Mesenchymal stem cell (in vitro differentiated cells and primary cell): ENCODE data around the gene ALDH7A1.
"Not testable (repeated sequence)": the region's sequence is repeated elsewhere in the genome, so short reads cannot be mapped to it uniquely, and the experiment has no call there.

ENCODE experiments used
- DNase-seq: peaks from one replicate; pipeline ENCODE4 v3.0.0-alpha.2; 2013
- H2AFZ ChIP-seq: one replicate; pipeline ENCODE4 v1.6.1; 2013; ENCODE audit warnings: low read depth, mild to moderate bottlenecking, control low read depth, inconsistent platforms, low read length, moderate library complexity
- H2AK5ac ChIP-seq: 2 replicates; pipeline ENCODE4 v1.6.1; 2013; ENCODE audit warnings: low read length, moderate library complexity, mild to moderate bottlenecking, inconsistent platforms; ENCODE audit not compliant: severe bottlenecking
- H2BK120ac ChIP-seq: one replicate; pipeline ENCODE4 v1.6.1; 2013; ENCODE audit warnings: low read depth, mild to moderate bottlenecking, inconsistent platforms, low read length, moderate library complexity
- H2BK12ac ChIP-seq, 2 experiments: one replicate each; pipeline ENCODE4 v1.6.1; 2013; ENCODE audit warnings: inconsistent platforms in 2 of 2, low read length in 2 of 2, mild to moderate bottlenecking in 2 of 2, moderate library complexity in 2 of 2, control low read depth in 1 of 2
- H2BK15ac ChIP-seq: one replicate; pipeline ENCODE4 v1.6.1; 2013; ENCODE audit warnings: mild to moderate bottlenecking, low read depth, inconsistent platforms; ENCODE audit not compliant: poor library complexity, severe bottlenecking
- H2BK5ac ChIP-seq: 2 replicates; pipeline ENCODE4 v1.6.1; 2013; ENCODE audit warnings: low read depth, mild to moderate bottlenecking, low read length, control low read depth, inconsistent platforms; ENCODE audit not compliant: poor library complexity, severe bottlenecking
- H3K14ac ChIP-seq, 2 experiments: one replicate each; pipeline ENCODE4 v1.6.1; 2013; ENCODE audit warnings: inconsistent platforms in 2 of 2, low read length in 2 of 2, control low read depth in 1 of 2, mild to moderate bottlenecking in 1 of 2, moderate library complexity in 1 of 2
- H3K18ac ChIP-seq, 2 experiments: one replicate each; pipeline ENCODE4 v1.6.1; 2013; ENCODE audit warnings: inconsistent platforms in 2 of 2, low read length in 2 of 2, control low read depth in 1 of 2, low read depth in 1 of 2, mild to moderate bottlenecking in 1 of 2
- H3K23ac ChIP-seq, 2 experiments: one replicate each; pipeline ENCODE4 v1.6.1; 2013; ENCODE audit warnings: inconsistent platforms in 2 of 2, low read length in 2 of 2, mild to moderate bottlenecking in 2 of 2, moderate library complexity in 2 of 2, control low read depth in 1 of 2
- H3K27ac ChIP-seq: 2 replicates; pipeline ENCODE4 v1.5.1; 2013; ENCODE audit warnings: mild to moderate bottlenecking, moderate library complexity, low read length, control low read depth, inconsistent platforms; ENCODE audit not compliant: poor library complexity, severe bottlenecking
- H3K27me3 ChIP-seq, 2 experiments: 2 replicates each; pipeline versions ENCODE4 v1.6.1 to v1.7.0; 2013; ENCODE audit warnings: low read length in 2 of 2, mild to moderate bottlenecking in 2 of 2, moderate library complexity in 2 of 2, control low read depth in 1 of 2, inconsistent platforms in 1 of 2; ENCODE audit not compliant: control insufficient read depth in 1 of 2, insufficient read depth in 1 of 2
- H3K36me3 ChIP-seq, 2 experiments: 2 replicates each; pipeline versions ENCODE4 v1.6.1 to v1.7.0; 2013; ENCODE audit warnings: low read length in 2 of 2, control low read depth in 1 of 2, inconsistent platforms in 1 of 2, low read depth in 1 of 2, mild to moderate bottlenecking in 1 of 2; ENCODE audit not compliant: insufficient read depth in 2 of 2, control insufficient read depth in 1 of 2
- H3K4ac ChIP-seq, 2 experiments: one replicate each; pipeline ENCODE4 v1.6.1; 2013; ENCODE audit warnings: inconsistent platforms in 2 of 2, low read length in 2 of 2, mild to moderate bottlenecking in 2 of 2, moderate library complexity in 2 of 2, control low read depth in 1 of 2, low read depth in 1 of 2
- H3K4me1 ChIP-seq: 2 replicates; pipeline ENCODE4 v1.6.1; 2013; ENCODE audit warnings: low read depth, low read length, control low read depth; ENCODE audit not compliant: control insufficient read depth, insufficient read depth
- H3K4me2 ChIP-seq: 2 replicates; pipeline ENCODE4 v1.6.1; 2013; ENCODE audit warnings: low read length, mild to moderate bottlenecking, inconsistent platforms; ENCODE audit not compliant: poor library complexity, severe bottlenecking
- H3K4me3 ChIP-seq, 2 experiments: 2 replicates each; pipeline versions ENCODE4 v1.5.1 to v1.7.0; 2013; ENCODE audit warnings: low read length in 2 of 2, mild to moderate bottlenecking in 2 of 2, control low read depth in 1 of 2, low read depth in 1 of 2; ENCODE audit not compliant: insufficient read depth in 1 of 2
- H3K79me1 ChIP-seq: replicated peaks from 2 replicates; pipeline ENCODE4 v1.6.1; 2013; ENCODE audit warnings: mild to moderate bottlenecking, control low read depth, low read length, inconsistent platforms; ENCODE audit not compliant: poor library complexity, severe bottlenecking
- H3K9ac ChIP-seq: 2 replicates; pipeline ENCODE4 v1.7.0; 2013; ENCODE audit warnings: mild to moderate bottlenecking, low read length, moderate library complexity
- H3K9me3 ChIP-seq: 2 replicates; pipeline ENCODE4 v1.7.0; 2013; ENCODE audit warnings: mild to moderate bottlenecking, low read length; ENCODE audit not compliant: control insufficient read depth
- H4K8ac ChIP-seq: one replicate; pipeline ENCODE4 v1.6.1; 2013; ENCODE audit warnings: inconsistent platforms, mild to moderate bottlenecking, low read length, moderate library complexity
- H4K91ac ChIP-seq: one replicate; pipeline ENCODE4 v1.6.1; 2013; ENCODE audit warnings: mild to moderate bottlenecking, low read length, inconsistent platforms
- WGBS: methylation state at CpG from one replicate; pipeline ENCODE4 v1.1.7; 2013; ENCODE audit warnings: mixed read lengths; 5-methylcytosine and 5-hydroxymethylcytosine counted together

ALDH7A1 gene

GRCh38 chr5:126520593-126520953 lies 74.4 kb downstream of the ALDH7A1 start:
- Histone ChIP-seq H3K4ac (no peak overlapping the region), H3K9ac (peak overlapping the region; percentile 48), H3K18ac (no peak overlapping the region), H3K36me3 (no peaks in the 10 kb centered on the region), H2BK12ac (no peak overlapping the region), H2AK5ac (no peak overlapping the region), H3K79me1 (no peaks in the 10 kb centered on the region), H3K27me3 (no peaks in the 10 kb centered on the region), H2BK5ac (no peak overlapping the region), H3K23ac (no peak overlapping the region), H4K91ac (no peak overlapping the region), H3K27ac (no peak overlapping the region), H2BK15ac (no peak overlapping the region), H4K8ac (no peak overlapping the region), H3K4me1 (peaks cover 4% of the 10 kb centered on the region), H2BK120ac (no peak overlapping the region), H3K4me3 (no peak overlapping the region), H2AFZ (no peak overlapping the region), H3K9me3 (no peaks in the 10 kb centered on the region), H3K14ac (no peak overlapping the region), H3K4me2 (no peak overlapping the region)
- DNase-seq, result no peak

- Histone ChIP-seq H3K4ac (peak overlapping the region; percentile 47 to 86), H2BK12ac (peak overlapping the region; percentile 46 to 88), H3K27ac (peak overlapping the region; percentile 83), H3K9me3 (no peaks in the 10 kb centered on the region), H4K8ac (peak overlapping the region; percentile 98), H2BK5ac (peak overlapping the region; percentile 77), H2BK120ac (peak overlapping the region; percentile 89), H3K4me3 (peak overlapping the region in 1 of 2 experiments; percentile 56), H3K79me1 (no peaks in the 10 kb centered on the region), H2AK5ac (no peak overlapping the region), H3K4me1 (peaks cover 4% of the 10 kb centered on the region), H3K14ac (no peak overlapping the region), H3K23ac (no peak overlapping the region), H3K36me3 (no peaks in the 10 kb centered on the region), H4K91ac (peak overlapping the region; percentile 97), H3K18ac (peak overlapping the region; percentile 76 to 97), H3K4me2 (peak overlapping the region; percentile 59), H2AFZ (peak overlapping the region; percentile 33), H3K9ac (peak overlapping the region; percentile 48), H2BK15ac (peak overlapping the region; percentile 80), H3K27me3 (no peaks in the 10 kb centered on the region)
- WGBS, result 41% methylated on average over 5 of the region's 6 CpGs
- peak; percentile 62 for DNase-seq
These were observed 75.1 kb downstream of the ALDH7A1 start for GRCh38 chr5:126519637-126520592.

GRCh38 chr5:126519223-126519622 lies 75.8 kb downstream of the ALDH7A1 start:
- H2BK12ac ChIP-seq, H2BK5ac ChIP-seq, H3K9ac ChIP-seq, H3K27me3 ChIP-seq, H2AK5ac ChIP-seq, H3K36me3 ChIP-seq, H3K4me3 ChIP-seq, H3K4me1 ChIP-seq, H4K8ac ChIP-seq, H3K27ac ChIP-seq, DNase-seq, H3K23ac ChIP-seq, H4K91ac ChIP-seq, H3K14ac ChIP-seq, H2AFZ ChIP-seq, H2BK15ac ChIP-seq, H3K79me1 ChIP-seq, H3K9me3 ChIP-seq, H3K18ac ChIP-seq, H3K4ac ChIP-seq, H3K4me2 ChIP-seq, H2BK120ac ChIP-seq: not testable (repeated sequence)
- 96% methylated on average over 4 of the region's 4 CpGs for WGBS

GRCh38 chr5:126516852-126517251 lies 78.2 kb downstream of the ALDH7A1 start:
- Histone ChIP-seq H3K36me3 (no peaks in the 10 kb centered on the region), H3K27me3 (no peaks in the 10 kb centered on the region), H3K27ac (no peak overlapping the region), H3K23ac (no peak overlapping the region), H3K4me2 (no peak overlapping the region), H2AFZ (no peak overlapping the region), H3K4me3 (no peak overlapping the region), H3K4ac (no peak overlapping the region), H3K79me1 (no peaks in the 10 kb centered on the region), H4K91ac (no peak overlapping the region), H2BK12ac (no peak overlapping the region), H3K9me3 (no peaks in the 10 kb centered on the region), H3K4me1 (peaks cover 4% of the 10 kb centered on the region), H2AK5ac (no peak overlapping the region), H2BK15ac (no peak overlapping the region), H3K14ac (no peak overlapping the region), H3K9ac (no peak overlapping the region), H2BK5ac (no peak overlapping the region), H4K8ac (no peak overlapping the region), H3K18ac (no peak overlapping the region), H2BK120ac (no peak overlapping the region)
- no peak for DNase-seq
